HG03457 (cell line): ENCODE results near the gene CHML.

ENCODE experiments used
- ATAC-seq: cut with Tn5 transposase; IDR thresholded peaks from one replicate; pipeline ENCODE4 v1.9.1; 2021; ENCODE audit warnings: moderate number of reproducible peaks; ENCODE audit not compliant: unreplicated experiment

CHML gene

DNA sequence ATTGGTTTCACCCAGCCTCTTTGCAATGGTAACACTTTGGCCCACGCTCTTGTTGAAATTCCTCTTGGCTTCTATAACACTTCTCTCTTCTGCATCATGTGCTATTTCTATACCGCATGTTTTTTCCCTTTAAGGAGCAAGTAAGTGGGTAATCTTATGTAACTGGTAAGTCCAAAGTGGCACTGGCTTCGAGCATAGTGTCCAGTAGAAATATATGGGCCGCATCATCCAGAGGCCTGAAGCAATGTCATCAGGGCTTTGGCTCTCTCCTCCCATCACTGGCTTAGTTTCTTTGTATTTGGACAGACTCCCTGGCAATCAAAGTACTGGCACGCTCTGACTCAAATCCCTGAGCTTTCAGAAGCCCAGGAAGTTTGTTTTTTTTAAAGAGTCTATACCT, 17.5 kb downstream of the CHML start:
- no peak for ATAC-seq

DNA sequence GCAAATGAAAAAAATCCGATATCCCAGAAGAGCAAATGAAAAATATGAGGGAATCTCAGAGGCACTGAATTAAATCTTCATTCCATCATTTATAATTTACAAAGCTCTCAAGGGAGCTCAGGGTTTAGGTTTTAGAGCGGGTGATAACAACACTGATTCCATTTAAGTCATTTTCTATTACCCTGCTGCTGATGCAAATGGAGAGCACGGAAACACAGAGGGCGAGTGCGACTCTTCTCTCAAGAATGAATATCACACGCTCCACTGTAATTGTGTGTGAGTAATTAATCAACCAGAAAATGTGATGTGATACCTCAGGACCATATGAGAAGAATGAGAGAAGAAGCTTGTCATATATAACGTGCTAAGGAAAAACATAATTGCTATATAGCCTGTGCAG, 22.7 kb downstream of the CHML start:
- no peak for ATAC-seq

DNA sequence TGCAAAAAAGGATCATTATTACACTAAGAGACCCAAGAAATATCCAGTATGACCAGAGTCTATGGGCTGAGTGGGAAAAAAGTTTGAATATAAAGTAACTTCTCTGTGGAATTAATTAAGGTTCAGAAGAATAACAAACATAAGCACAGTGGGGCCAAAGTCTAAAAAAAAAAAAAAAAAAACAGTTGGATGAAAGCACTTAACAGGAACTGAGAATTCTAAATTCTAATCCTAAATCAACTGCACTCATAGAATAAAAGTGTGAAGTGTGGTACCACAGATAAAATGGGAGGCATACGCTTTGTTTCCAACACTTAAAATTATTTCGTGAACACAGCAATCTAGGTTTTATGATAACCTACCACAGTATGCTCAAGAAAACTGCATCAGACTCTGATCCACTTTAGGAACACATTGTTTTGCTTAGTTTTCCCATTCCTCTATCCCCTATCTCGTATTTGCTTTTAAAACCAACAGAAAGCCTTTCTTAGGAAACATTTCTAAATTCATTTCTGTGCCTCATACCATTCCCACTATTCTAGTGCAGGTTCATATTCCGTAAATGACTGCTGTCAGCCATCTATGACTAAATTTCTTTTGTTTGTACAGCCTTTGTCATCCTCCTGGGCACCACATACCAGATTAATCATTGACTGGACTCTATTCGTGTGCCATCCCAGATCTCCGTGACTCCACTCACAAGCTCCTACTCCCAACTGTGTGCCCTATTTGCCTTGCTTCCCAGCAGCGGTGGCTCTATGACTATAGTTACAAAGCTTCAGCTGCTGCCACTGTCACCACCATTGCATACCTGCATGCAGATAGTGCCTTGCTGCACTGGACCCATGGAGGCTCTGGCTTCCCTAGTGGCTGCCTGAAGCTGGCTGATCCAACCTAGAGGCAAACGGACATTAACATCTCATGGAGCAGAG, 24.9 kb downstream of the CHML start:
- ATAC-seq, result no peak

DNA sequence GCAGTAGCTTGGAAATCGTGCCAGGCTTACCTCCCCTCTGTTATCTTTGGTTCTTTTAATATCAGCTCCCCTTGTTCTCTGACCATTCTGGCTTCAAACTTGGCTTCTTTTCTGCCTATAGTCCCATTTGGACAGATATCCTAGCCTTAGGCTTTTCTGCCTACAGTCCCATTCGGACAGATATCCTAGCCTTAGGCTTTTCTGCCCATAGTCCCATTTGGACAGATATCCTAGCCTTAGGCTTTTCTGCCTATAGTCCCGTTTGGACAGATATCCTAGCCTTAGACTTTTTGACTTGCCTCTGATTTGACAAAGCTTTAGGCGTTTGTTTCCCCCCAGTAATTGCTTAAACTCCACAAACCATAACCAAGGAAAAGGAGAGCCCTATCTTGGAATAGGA, 25.6 kb downstream of the CHML start:
- ATAC-seq, result no peak

DNA sequence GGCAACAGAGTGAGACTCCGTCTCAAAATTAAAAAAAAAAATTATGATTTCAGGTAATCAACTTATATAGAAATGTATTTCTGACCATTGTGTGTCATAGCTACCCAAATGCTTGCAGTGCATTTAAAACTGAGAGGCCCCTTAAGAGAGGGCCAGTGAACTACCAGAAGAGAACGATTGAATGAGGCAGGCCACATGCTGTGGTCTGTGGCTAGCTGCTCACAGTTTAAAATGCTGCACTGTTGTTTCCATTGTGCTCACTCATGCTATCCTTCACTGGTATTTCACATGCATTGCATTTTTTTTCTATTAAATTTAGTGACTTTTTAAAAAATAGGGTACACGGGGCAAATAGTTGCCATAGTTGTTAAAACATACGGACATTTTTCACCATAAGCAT, 26.0 kb downstream of the CHML start:
- ATAC-seq, result no peak

DNA sequence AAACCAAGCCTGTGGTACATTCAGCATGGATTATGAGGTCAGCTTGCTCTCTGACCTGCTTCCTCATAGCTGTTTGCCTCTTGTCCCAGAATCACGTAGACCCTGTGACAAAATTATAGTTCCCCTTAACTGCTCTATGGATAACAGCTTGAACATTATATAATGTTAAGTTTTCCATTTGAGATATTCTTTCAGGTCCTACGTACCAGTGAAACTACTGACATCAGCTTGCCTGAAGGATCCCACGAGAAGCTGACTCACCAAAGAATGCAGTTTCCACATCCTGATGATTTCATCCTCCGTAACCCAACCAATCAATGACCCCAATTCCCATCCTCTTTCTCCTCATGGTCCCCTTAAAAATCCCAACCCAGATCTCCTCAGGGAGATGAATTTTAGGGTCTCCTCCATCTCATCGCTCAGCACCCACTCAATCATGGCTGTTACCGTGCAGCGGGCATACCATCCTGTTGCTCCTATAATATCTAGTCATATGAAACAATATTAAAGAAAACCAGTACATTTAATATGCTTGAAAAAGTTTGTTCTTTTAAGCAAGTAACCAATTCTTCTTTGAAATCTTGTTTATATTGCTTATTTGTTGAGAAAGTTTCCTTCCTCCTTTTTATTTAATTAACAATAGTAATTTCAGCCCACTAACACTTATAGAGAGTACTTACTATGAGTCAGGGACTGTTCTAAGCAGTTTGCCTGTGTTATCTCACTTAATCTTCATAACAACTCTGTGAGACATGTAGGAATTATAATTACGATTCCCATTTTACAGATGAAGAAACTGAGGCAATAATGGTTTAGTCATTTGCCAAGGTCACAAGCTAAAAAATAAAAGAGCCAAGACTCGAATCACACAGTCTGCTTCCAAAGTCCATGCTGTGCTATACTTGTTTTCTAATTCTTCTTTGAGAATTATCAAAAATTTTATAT, 27.4 kb downstream of the CHML start:
- no peak for ATAC-seq

DNA sequence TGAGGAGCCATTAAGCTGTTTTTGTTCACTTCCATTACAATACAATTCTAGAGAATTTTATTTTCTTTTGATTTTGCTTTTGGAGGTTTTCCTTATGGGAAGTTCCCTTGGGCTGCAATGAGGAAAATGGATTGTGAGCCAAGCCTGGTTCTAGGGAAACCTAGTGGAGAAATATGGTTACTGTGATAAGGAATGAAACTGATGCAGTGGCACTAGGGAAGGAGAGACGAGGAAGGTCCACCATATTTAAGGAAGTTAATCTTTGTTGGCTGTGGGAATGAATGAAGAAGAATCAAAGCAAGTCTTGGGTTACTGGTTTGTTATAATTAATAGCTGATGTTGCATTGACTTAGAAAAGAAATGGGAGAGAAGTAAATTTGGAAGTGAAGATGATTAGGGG, 28.4 kb downstream of the CHML start:
- no peak for ATAC-seq

DNA sequence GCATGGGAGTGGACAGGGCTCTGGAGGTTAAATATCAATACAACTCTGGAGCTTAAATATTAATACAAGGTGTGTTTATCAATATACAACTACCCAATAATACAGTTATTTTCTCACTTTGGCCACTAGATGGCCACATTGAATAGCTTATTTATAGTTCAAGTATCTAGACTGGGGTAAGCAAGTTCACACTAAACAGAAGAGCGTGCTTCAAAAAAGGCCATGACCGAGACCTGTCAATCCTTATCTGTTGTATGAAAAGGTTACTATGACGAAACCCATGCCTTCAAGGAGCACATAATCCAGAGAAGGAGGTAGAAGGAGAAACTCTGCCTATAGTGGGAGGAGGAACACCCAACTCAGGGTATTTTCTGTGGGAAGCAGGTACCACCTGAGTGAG, 29.1 kb downstream of the CHML start:
- peak; percentile 85 for ATAC-seq

DNA sequence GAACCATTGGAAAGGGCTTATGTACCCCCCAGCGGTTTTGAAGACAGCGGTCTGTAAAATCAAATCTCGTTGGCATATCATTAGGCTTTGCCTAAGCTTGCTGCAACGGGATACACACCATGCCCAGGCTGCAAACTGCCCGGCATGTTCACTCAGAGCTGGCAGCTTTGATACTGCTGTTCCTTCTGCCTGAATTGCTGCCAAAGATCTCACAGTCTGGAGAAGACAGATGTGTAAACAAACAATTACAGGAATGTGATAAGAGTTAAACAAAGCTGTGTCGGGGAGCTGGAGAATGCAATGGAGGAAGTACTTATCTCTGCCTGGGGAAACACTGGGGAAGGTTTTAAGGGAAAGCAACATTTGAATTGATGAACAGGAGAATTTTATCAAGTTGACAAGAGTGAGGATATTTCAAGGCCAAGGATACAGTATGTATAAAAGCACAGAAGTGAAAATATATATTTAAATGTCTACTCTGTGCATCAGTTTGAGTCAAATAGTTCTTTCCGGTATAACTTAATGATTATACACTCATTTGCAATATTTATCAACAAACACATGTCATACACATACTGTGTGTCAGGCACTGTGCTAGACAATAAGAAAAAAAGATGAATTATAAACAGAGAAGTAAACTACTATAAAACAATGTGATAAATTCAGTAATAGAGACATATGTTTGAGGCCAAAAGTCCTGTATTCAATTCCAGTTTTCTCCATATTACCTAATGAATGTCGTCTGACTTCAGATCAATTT, 29.9 kb downstream of the CHML start:
- ATAC-seq, result no peak

DNA sequence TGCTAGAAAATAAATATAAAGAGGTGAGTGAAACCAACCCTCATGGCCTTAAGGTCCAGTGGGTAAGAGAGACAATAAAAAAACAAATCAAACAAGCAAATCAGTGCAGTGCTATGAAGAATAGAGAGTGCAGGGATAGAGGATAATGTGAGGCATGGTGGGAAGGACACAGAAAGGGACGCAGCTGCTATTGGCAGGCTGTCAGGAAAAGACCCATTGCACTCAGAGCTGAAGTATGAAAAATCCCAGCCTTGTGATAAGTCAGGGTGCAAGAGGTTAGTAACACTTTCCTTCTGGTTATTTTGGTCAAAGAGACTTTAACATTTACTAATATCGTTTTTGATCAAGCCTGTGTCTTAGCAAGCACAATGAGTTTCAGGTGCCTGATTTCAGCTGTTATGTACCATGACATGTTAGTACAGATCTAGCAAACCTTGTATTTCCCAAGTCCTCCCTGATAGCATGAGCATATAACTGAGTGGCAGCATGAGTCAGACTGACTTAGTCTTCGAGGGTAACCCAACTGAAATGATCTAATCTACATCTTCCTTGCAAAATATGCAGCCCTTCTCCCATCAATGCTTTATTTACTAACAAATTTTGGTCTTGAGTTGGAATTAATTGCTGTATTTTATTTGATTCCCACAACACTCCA, 31.7 kb downstream of the CHML start:
- ATAC-seq, result no peak

DNA sequence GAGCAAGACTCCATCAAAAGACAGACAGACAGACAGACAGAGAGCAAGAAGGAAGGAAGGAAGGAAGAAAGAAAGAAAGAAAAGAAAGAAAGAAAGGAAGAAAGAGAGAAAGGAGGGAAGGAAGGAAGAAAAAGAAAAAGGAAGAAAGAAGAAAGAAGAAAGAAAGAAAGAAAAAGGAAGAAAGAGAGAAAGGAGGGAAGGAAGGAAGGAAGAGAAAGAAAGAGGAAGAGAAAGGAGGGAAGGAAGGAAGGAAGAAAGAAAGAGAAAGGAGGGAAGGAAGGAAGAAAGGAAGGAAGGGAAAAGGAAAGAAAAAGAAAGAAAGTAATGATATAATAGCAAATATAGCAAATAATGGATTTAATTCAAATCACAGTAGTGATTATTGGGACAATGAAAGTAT, 32.7 kb downstream of the CHML start:
- ATAC-seq, result no peak

DNA sequence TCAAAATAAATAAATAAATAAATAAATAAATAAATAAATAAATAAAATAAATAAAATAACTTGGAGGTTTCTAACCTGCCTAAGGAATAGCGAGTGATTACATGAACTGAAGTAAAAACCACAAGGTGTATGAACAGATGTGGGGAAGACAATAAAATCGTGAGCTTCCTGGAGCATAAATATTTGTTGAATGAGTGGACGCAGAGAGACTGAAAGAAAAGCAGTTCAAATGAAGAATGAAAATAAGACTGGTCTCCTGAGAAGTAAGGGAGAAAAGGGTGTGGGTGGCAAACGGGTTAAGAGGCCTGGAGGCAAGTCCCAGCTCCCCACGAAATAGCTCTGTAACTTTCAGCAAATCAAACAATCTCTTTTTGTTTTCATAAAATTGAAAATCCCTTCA, 33.6 kb downstream of the CHML start:
- ATAC-seq, result no peak

DNA sequence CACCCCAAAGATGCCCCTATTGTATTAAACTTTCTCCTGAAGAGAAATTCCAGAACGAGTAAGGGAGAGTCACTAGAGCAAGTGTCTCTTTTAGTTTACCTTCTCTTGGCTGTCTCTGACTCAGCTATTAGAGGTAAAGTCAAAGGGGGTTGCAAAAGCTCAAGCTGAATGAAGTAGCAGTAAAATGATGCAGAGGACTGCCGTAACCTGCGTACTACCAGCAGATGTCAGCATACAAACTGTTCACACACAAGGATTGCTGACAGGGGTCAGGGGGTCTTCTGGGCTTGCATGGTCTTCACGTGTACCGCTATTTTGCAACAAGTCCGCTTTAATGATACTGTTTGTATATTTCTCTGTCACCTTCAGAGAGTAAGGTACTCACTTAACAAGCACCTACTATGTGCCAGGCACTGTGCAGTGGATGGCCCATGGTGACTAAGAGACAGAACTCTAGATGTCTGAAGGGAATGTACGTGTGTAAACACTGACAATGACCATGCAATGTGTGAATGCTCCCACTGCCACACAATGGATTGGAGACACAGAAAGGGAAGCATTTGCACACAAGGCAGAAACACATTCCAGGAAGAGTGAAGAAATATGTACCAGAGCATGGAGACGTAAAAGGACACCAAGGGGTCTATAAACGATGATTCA, 34.9 kb downstream of the CHML start:
- no peak for ATAC-seq

DNA sequence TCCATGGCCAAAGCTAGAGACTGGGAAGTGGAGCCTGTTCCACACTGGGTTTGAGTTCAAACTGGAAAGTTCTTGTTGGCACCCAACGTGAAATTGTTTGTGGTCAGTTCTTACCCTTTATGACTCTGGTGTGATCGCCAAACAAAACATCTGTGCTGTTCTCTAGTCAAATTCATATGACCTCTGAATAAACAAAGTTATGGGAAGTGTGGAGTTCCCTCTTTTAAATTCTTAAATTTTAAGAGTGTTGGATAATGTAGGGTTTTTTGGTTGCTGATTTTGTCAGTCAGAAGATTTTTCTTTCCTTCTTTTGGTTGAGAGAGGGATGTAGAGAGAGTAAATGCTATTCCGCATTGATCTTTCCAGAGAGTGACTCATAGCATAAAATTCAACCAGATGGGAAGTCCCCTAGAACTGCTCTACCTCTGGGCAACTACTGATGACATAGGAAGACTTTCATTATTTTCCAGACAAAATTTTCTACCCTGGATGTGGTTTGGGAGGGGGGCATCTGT, 36.4 kb downstream of the CHML start:
- ATAC-seq, result no peak

DNA sequence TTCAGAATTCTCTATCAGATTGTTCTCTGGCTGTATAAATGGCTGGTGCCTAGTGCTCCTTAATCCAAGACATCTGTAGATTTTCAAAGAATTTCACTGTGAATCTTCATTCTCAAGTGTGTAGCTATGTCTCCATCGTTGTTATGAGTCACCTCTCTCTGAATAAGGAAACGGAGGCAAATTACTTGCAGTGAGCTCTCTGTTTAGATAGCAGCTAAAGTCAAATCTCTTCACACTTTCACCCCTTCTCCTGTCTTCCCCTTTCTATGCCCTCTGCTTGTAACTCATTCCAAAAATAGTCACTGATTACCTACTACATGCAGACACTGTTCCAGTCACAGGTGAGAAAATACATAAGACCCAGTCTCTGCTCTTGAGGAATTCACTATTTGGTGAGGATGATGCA, 39.7 kb downstream of the CHML start:
- ATAC-seq, result peak; percentile 93

DNA sequence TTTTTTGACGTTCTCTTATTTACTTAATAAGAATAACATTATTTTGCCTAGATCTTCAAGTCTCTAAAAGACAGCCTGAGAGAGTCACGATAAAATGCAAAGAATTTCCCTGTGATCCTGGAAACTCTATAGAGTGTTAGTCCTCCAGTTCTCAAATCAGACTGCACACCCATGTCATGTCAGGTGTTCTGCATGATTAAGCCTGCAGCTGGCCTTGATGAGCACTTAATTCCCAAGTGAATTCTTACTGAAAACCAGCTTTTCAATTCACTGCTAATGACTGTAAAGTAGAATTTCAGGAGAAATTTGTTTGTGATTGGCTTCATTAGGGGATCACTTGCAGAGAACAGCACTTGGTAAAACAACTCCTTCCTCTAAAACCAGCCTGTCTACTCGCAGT, 41.9 kb downstream of the CHML start:
- no peak for ATAC-seq

DNA sequence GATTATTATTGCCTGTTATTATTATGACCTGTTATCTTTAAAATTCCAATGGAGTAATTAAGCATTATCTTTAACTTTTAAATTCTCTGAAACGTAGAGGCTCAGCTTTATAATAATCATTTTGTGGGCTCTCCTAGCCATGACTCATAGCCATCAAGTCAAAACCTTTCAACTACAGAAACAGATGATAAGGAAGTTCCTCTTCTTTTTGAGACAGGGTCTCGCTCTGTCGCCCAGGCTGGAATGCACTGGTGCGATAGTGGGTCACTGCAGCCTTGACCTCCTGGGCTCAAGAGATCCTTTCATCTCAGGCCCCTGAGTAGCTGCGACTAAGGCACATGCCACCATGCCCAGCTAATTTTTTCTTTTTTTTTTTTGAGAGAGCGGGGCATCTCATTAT, 43.5 kb downstream of the CHML start:
- ATAC-seq, result no peak

DNA sequence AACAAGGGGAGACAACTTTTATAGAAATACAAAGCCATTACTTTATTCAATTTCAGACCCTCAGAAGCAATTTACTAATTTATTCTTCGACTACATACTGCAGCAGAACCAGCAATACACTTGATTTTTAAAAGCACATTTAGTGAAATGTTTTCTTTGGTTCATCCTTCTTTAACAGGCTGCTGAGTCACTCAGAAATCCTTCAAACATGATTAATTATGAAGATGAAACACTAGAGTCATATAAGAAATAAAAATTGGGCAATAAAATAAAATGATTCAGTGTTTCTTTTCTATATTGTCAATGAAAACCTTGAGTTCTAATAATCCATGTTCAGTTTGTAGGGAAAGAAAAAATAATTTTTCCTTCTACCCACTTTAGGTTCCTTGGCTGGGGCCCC, 47.0 kb downstream of the CHML start:
- no peak for ATAC-seq

DNA sequence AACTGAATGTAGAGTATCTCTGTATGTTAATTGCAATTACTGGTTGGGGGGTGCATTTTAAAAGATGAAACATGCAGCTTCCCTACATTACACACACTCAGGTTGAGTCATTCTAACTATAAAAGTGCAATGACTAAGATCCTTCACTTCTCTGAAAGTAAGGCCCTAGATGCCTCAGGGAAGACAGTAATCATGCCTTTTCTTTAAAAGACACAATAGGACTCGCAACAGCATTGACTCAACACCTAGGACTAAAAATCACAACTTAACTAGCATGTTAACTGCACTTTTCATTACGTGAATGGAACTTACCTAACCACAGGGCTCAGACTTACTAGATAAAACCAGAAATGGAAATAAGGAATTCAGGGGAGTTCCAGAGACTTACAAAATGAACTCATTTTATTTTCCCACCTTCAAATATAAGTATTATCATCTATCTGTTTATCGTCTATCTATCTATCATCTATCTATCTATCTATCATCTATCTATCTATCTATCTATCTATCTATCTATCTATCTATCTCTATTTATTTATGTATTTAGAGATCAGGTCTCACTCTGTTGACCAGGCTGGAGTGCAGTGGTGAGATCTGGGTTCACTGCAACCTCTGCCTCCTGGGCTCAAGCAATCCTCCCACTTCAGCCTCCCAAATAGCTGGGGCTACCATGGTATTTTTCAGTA, 47.8 kb downstream of the CHML start:
- ATAC-seq, result peak; percentile 81
